DMS79 treated with DMSO at 0.1 percent for 48 hours (cell line): ENCODE data around the gene DHX32.
A peak's percentile ranks its signal among the peaks of the same experiment; 100 is the strongest.

ENCODE experiments used
- DNase-seq: peaks from one replicate; lab custom pipeline; 2025; lab: John Stamatoyannopoulos, UW

The DHX32 gene

GRCh38 chr10:125846894-125847293, 34.2 kb downstream of the DHX32 start:
- no peak for DNase-seq

- DNase-seq: no peak
These were observed 35.5 kb downstream of the DHX32 start for GRCh38 chr10:125845617-125846016.

GRCh38 chr10:125844751-125845221, 36.3 kb downstream of the DHX32 start:
- no peak for DNase-seq

- DNase-seq: peak; percentile 2
These were observed 37.3 kb downstream of the DHX32 start for GRCh38 chr10:125843603-125844329.

- DNase-seq: no peak
These were observed 40.1 kb downstream of the DHX32 start for GRCh38 chr10:125840955-125841354.

GRCh38 chr10:125840406-125840805, 40.7 kb downstream of the DHX32 start:
- DNase-seq: no peak

- DNase-seq: peak; percentile 79
These were observed 42.1 kb downstream of the DHX32 start for GRCh38 chr10:125838802-125839575.

GRCh38 chr10:125836746-125837145, 44.3 kb downstream of the DHX32 start:
- no peak for DNase-seq

- DNase-seq: no peak
These were observed 52.8 kb downstream of the DHX32 start for GRCh38 chr10:125828311-125828710.

- no peak for DNase-seq
These were observed 54.0 kb downstream of the DHX32 start for GRCh38 chr10:125827133-125827532.

- no peak for DNase-seq
These were observed 56.4 kb downstream of the DHX32 start for GRCh38 chr10:125824736-125825135.

GRCh38 chr10:125823663-125824251, 57.3 kb downstream of the DHX32 start:
- no peak for DNase-seq

- peak; percentile 63 for DNase-seq
These were observed 58.0 kb downstream of the DHX32 start, which contains the start of the genes BCCIP and UROS for GRCh38 chr10:125822878-125823662. TSS of gene BCCIP (plus strand) at chr10:125823546. CDS start at chr10:125823558, 12 bp downstream. TSS of gene UROS (minus strand) at chr10:125823258. CDS start at chr10:125816499, 6,759 bp downstream.

GRCh38 chr10:125820701-125821100, 60.4 kb downstream of the DHX32 start:
- DNase-seq: no peak

GRCh38 chr10:125817337-125817946, 63.6 kb downstream of the DHX32 start:
- no peak for DNase-seq

- no peak for DNase-seq
These were observed 64.5 kb downstream of the DHX32 start for GRCh38 chr10:125816548-125816947.

GRCh38 chr10:125815764-125816163, 65.3 kb downstream of the DHX32 start:
- DNase-seq: no peak

- peak; percentile 32 for DNase-seq
These were observed 68.9 kb downstream of the DHX32 start for GRCh38 chr10:125812128-125812750.

- DNase-seq: no peak
These were observed 69.8 kb downstream of the DHX32 start for GRCh38 chr10:125811251-125811650.

GRCh38 chr10:125808047-125808446, 73.0 kb downstream of the DHX32 start:
- no peak for DNase-seq

GRCh38 chr10:125802739-125803138, 78.4 kb downstream of the DHX32 start:
- no peak for DNase-seq
